D341Med (cell line): Measurements from ENCODE around the gene GGT6.

Experiments
- DNase-seq: peaks from one replicate; pipeline ENCODE4 v3.0.0; 2012; ENCODE audit warnings: low spot score

GGT6 gene

DNA sequence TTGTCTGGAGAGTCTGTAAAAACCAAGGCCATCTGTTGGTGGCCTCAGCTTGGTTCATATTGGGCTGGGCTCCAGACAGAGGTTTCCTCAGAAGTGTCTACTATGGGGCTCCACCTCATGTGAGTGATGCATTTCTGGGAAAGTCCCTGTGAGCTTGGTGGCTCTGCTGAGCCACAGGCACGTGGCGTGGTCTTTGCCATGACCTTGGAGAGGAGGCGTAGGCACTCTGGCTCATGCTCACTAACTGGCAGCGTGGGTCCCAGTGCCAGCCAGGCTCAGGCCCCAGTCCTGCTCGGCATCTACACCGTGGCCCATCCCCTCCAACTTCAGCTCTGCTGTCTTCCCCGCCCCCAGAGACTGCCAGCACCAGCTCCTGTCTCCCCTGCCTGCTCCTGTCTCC lies 13.3 kb upstream of the GGT6 start:
- no peak for DNase-seq

DNA sequence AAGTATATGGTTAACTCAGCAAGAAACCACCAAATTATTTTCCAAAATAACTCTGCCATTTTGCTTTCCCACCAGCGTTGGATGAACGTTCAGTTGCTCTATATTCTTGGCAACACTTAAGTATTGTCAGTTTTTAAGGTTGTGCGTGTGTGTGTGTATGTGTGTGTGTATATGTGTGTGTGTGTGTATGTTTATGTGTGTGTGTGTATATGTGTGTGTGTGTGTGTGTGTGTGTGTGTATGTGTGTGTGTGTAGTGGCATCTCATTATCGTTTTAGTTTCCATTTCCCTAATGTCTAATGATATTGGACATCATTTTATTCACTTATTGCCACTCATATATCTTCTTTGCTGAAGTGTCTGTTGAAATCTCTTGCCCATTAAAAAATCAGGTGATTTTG lies 12.7 kb upstream of the GGT6 start:
- DNase-seq = no peak

DNA sequence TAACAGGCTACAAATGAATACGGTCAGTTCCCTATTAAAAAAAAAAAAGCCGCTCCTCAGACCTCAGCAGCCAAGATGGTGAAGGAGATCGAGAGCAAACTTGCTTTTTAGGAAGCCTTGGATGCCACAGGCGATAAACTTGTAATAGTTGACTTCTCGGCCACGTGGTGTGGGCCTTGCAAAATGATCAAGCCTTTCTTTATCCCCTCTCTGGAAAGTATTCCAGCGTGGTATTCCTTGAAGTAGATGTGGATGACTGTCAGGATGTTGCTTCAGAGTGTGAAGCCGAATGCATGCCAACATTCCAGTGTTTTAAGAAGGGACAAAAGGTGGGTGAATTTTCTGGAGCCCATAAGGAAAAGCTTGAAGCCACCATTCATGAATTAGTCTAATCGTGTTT lies 11.8 kb upstream of the GGT6 start:
- no peak for DNase-seq

DNA sequence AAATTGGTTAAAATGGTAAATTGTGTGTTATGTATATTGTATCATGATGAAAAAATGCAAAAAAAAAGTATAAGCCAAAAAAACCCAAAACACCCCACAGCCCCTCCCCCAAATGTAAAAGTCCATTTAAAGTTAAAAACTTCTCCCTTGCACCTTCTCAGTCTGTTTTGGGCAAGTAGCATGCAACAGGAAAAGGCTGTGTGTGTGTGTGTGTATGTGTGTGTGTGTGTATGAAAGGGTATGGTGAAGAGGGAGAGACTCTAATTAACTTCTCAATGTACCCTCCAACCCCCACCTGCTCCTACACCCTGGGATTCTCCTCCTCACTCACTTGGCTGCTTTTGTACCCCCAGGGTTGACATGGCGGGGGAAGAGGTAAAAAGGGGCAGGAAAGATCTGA lies 9.2 kb upstream of the GGT6 start:
- no peak for DNase-seq

DNA sequence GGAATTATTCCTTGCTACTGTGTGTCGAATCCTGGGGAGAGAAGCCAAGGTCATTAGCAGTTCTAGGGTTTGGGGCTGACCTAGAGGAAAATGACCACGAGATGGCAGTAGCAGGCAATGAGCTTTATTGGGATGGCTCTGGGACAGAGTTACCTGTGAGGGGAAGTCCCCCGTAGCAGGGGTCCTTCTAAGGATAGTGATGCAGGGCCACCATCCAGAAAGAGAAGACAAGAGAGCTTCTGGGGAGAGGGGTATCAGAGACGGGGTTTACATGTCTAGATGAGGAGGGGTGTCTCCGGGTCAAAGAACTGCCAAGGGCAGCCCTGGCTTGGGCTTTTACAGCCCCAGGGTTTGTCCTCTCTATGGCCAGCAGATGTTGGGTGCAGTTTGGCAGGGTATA lies 6.4 kb upstream of the GGT6 start:
- DNase-seq = peak; percentile 60

DNA sequence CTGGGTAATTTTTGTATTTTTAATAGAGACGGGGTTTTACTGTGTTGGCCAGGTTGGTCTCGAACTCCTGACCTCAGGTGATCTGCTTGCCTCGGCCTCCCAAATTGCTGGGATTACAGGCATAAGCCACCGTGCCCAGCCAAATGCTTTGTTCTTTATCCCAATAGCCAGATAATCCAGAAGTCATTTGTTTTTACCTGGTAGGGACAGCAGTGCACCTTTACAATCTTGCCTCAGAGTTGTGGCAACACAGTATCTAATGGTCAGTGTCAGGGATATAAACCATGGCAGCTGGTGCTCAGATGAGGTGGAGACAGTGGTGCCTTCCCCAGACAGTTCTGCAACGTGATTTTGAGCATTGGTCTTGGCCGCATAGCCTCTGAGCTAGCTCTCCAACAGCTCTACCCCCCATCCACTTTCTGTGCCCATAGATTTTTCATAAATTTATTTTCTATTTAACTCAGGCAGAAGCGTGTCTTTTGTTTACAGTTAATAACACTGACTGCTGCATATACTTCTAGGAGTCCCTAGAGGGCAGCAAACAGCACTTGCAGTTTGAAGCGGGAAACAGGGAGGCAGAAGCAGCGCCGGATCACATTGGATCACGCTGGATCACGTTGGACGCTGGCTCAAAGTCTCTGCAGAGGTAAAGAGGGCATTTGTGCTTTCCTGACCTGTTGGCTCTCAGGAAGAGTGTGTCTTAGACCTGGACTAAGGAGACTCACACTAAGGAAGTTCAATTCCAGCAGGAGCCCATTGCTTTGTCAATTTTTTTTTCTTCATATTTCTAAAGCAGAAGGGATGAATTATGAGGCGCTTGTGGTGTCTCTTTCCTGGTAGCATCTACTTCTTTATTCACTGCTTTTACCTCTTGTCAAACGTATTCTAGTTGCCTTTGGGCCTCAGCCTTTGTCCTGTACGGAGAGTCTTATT lies 5.1 kb upstream of the GGT6 start:
- peak; percentile 73 for DNase-seq

DNA sequence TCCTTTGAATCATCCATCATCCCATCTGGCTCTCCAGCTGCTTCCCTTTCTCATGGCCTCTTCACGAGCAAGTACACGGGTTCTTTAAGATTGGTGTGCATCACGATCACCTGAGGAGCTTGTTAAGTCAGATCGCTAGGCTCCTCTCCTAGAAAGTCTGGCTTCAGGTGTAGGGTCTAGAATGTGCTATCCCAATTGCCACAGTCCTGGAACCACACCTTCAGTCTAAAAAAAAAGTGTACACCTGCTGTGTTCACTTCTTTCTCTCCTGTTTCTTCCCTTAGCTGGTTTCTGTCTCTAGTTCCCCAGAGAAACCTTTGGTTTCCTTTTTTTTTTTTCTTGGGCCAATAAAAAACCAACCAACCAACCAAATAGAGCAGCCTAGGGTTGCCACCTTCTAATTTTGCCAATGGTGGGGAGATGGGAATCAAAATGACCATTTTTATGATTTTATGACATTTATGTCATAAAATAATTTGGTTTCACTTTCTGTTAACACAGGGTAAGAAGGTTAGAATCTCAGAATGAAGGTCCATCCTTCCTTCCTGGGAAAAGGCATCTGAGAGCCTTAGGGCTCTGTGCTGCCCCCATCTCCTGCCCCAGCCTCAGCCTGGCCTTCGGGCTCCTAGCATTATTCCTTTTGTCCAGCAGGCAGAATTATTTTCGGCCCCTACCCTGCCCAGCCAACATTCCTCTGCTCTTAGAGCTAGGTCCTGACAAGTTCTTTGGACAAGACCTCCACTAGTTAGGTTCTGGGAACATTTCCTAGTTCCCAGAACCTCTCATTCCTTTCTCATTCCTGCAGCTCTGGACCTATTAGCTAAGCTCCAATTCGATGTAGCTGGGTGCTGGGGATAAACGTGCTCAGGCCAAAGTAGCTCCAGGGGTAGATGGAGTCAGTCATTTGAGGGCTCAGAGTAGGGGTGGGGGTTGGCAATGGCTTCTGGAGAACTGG lies 1.9 kb upstream of the GGT6 start:
- DNase-seq = no peak

DNA sequence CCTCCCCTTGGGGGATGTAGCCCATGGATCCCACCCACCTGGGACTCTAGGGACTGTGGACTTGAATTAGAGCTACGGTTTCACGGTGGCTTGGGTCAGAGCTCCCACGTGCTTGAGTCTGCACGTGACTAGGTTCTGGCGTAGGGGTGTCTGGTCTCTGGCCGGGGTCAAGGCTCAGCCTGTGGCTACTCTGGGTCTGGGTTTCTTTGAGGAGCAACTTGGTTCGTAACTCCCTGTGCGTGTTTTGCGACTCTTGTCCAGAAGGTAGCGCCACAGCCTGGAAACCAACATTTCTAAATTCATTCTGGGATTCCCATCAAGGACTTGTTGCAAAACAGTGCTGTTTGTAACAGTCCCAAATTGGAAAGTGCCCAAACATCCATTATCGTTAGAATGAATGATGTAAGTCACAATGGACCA lies 470 bp upstream of the GGT6 start:
- no peak for DNase-seq

DNA sequence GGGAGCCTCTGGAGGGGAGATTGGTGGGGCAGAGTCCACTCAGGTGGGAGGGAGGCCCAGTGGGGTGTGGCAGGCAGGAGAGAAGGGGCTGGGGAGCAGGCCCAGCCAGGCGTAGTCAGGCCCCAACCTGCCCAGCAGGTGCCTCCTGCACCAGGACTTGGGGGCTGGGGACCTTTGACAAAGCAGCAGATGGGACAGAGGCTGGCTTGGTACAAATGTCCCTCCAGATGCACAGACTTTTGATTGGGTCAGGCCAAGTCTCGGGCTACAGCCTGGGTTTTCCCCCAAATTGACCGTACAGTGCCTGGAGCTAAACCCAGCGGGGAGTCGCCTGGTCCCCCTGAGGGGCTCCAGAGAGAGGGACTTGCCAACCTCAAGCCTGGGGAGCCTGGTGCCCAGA lies 411 bp downstream of the GGT6 start:
- no peak for DNase-seq

DNA sequence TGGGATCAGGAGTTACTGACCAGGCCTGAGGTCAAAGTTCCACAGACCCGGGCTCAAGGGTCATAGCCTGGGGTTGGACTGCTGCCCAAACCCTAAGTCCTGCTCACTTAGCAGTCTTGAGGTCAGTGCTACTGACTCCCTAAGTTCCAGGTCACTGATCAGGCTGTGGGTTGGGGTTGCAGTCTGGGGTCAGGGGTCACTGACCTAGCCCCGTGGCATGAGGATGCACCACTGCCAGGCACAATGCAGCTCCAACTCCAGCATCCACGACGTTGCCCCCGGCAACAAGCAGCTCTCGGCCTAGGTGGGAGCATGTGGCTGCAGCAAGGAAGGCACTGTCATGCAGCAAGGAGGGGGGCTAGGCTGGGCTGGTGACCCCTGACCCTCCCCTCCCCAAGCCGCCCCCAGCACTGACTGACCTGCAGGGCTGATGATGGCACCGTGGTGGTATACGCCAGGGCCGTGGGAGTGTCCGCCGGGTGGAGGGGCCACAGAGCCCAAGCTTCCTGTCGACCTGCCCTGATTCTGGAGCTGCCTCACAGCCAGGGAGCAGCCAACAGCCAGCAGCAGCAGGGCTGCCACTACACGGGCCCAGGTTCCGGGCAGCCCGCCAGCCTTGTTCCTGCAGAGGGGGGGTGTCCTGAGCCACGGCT lies 1.1 kb downstream of the GGT6 start:
- DNase-seq = no peak

DNA sequence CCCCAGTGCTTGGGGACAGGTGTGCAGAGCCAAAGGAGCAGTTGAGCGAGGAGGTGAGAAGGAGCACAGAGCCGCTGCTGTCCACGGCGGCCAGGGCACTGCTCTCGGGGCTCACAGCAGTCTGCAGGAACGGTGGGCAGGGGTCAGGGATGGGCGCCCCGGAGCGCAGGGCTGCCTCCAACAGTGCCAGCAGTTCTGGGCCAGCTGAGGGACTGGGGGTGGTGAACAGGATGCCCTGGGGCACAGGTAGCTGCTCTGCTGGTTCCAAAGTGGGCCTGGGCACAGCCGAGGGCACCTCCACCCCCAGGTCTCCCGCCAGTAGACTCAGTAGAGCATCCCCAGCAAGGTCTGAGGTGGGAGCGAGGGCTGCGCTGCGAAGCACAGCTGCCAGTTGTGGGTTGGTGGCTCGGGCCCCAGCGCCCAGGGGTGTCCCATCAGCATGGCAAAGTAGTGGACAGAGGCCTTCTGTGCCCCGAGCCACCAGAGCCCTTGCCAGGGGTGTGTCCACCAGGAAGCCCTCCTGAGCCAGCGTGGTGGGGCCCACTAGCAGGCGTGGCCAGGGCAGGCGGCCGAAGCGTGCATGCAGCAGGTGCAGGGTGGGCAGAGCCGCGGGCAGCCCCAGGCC lies 1.9 kb downstream of the GGT6 start:
- no peak for DNase-seq

DNA sequence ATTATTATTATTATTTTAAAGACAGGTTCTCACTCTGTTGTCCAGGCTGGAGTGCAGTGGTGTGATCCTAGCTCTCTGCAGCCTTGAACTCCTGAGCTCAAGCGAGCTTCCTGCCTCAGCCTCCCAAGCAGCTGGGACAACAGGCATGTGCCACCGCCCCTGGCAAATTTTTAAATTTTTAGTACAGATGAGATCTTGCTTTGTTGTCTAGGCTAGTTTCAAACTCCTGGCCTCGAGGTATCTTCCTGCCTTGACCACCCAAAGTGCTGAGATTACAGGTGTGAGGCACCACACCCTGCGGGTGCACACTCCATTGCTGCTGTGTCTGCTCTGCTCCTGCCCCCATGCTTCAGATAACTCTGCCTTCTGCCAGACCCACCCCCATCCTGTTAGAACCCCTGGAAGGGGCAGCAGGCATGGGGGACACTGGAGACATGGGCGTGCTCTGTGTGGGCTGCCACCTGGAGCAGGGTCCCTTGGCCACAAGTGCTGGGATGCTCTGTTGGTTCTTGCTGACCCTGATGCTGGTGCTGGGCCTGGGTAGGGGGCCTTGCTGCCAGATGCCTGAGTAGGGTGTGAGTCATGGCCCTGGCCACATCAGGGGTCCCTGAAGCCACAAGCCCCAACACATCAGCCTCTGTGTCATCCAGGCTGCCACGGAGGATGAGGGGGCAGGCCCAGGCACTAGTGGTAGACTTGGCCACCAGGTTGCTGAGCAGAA lies 2.6 kb downstream of the GGT6 start:
- no peak for DNase-seq

DNA sequence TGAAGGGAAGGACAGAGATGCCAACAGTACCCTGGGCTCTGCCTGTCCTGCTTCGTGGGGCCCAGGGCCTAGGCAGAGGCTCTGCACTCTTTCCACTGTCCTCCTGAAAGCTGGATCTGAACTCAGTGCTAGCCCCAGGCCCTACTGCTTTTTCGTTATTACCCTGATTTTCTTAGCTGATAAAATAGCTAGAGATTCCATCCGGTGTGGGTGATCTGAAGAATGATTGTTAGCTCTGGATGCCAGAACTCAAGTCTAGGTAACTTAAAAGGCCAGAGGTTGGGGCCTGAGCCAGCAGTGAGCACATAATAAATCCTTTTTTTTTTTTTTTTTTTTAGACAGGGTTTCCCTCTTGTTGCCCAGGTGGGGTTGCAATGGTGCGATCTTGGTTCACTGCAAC lies 3.4 kb downstream of the GGT6 start:
- DNase-seq = no peak

DNA sequence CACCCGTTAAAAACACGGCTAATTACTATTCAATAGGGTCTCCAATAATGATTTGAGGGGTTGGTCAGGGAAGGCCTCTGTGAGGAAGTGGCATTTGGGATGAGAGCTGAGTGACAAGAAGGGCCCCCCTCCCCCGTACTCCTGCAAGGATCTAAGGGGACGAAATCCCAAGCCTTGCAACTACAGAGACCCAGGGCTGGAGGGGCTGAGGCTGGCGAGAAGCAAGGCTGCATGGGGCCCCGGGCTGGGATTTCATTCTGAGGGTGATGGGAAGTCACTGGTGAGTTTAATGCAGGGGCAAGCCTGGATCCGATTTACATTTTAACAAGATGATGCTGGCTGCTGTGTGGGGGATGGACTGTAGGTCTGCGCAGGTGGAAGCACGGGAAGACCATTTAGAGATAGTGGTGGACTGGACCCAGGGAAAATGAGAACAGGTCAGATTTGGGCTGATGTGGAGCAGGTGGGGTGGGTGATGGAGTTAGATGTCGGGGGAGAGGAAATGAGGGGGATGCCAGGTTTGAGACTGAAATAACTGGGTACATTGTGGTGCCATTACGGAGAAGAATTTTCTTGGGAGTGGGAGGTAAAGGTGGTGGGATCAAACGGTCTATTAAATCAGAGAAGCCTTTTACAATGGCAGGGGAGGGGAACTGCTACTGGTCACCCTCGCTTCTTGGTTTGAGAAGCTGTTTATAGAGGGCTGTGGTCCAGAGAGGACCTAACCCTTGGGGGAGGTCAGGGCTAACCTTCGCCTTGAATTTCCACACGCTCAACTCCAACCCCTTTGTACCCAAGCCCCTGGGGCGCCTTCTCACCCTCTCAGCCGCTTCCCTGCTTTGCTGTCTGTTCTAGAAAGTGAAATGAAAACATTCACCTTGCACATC lies 4.3 kb downstream of the GGT6 start:
- no peak for DNase-seq

DNA sequence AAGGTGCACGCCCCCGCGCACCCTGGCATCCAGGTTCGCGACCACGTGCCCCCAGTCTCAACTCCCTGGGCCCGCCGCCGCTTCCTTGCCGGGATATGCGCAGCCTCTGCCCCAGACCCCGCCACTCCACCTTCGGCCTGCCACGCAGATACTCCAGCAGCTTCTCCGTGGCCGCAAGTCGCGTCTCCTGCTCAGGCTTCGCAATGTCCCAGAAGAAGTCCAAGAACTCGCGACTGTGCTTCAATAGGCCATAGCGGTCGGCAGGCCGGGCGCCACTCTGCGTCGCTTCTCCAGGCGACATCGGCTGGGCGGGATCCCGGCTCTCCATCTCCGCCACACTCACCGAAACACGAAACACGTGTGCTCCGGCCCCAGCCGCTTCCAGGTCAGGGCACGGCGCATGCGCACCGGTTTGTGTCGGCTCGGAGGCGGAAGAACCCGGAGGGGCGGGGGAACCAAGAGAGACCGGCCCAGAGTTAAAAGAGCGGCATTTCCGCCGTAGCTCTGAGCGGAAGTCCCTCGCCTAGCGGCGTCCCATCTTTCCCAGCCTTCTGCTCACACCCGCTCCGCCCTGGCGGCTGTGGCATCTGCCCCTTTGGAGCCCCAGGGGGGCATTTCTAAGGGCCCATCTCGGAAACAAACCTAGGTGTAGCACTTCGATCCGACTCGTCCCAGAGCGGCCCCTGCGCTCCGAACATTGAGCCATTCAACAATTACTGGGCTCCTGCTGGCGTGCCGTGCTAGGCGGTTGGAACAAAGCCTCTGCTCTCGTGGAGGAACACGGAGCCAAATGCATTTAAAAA lies 5.2 kb downstream of the GGT6 start, which contains the start of gene MYBBP1A:
Gene MYBBP1A, minus strand, starts transcription at position 388 of the 803 bp plus-strand sequence. Its CDS starts 60 bp downstream, at position 328.
- peak; percentile 95 for DNase-seq

DNA sequence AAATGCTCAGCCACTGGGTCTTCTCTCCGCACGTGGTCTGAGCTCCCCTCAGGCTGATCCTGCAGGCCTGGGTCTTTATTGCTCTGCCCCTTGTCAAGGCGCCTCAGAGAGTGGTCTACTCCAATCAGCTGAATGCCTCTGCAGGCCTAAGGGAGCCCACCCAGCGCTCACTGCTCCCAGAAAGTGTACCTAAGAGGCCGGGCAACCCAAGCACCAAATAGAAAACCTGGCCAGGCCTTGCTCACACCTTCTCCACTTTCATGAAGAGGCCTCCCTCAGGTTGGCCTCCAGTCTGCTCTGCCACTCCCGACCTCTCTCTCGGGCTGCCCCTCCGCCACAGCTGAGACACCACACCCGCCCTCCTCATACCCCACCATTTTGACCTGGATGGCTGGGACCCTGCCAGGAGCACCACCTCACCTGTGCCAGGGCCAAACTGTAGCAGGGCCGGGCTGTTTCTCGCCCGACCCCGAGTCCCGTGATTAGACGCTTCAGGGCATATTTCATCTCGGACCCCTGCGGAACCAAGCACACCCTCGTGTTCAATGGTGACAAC lies 5.9 kb downstream of the GGT6 start:
- no peak for DNase-seq

DNA sequence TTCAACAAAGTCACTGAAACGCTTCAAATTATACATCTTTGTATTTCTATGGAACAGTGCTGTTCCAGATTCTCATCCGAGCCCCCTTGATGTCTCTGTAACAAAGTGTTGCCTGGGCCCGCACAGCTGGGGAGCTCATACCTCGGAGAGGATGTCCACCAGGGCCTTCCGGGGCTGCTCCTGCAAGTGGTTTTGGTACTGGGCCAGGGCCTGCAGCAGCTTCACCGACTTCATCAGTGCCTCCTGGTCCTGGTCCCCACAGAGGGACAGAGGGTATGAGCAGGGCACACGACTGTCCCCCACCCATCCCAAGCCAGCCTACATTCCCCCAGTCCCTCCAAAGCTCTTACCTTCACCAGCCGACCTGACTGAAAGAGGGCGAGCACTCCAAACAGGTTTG lies 6.7 kb downstream of the GGT6 start:
- no peak for DNase-seq

DNA sequence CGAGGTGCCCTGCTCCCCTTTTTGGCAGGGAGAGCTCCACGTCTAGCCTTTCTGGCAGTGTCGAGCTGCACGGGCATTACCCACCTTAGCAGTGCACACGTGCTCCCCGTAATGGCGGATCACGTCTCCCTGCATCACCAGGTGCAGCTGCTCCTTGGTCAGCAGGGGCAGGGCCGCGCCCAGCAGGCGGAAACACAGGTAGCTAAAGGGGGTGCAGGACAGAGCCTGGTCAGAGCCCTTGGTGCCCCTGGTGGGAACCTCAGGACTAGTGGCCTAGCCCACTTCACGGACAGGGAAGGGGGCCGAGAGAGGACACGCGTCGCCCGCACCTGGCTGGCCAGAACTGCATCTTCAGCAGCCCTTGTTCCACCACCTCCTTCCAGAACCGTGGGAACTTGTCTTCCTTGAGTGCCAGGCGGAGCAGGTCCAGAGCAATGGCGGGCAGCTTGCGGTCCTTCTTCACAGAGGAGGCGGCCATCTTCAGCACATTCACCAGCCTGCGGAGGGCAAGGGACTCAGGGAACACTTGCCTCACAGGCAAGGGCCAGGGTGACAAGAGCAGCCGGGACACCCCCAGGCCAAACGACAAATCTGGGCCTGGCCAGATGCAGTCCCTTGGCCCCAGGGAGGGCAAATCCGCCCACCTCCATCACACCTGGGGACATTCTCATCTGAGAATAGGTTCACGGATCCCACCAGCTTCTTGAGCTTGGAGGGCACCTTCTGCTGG lies 8.4 kb downstream of the GGT6 start:
- no peak for DNase-seq
